ENCODE results near the gene ATF6.
"Not testable (repeated sequence)": the region's sequence is repeated elsewhere in the genome, so short reads cannot be mapped to it uniquely, and the experiment has no call there.

The ATF6 gene

DNA sequence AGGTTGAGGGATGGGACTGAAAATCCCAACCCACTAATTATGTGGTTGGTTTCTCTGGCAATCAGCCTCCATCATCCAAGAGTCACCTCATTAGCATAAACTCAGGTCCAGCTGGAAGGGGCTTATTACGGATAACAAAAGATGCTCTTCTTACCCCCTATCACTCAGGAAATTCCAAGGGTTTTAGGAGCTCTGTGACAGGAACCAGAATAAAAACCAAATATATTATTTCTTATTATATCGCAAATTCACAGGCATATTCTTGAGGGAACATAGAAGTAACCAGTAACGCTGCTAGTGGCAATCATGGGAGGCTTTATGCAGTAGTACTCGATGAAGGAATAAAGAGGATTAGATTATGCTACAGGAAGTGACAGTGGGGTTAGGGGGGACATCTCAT, 59.7 kb downstream of the ATF6 start:
- ChIA-PET POLR2A (no interaction called here), CTCF (no interaction called here)
- DNase-seq (ENCODE audit: extremely low spot score) = no peak
- TF ChIP-seq FOXM1 (IDR thresholded peaks at IDR 0.05; ENCODE audit: borderline replicate concordance) (no peak), SP1 (IDR thresholded peaks at IDR 0.05) (no peak), LEF1 (IDR thresholded peaks at IDR 0.05; ENCODE audit: borderline replicate concordance) (no peak)

GRCh38 chr1:161826478-161826877, 60.4 kb downstream of the ATF6 start:
- CTCF ChIA-PET = no interaction called here
- POLR2A ChIA-PET = no interaction called here
- TF ChIP-seq PKNOX1 (IDR thresholded peaks at IDR 0.05) = no peak
- no peak for TF ChIP-seq ELF4 (IDR thresholded peaks at IDR 0.05)
- TF ChIP-seq ARNT (IDR thresholded peaks at IDR 0.05) = no peak
- TF ChIP-seq FOXK2 (IDR thresholded peaks at IDR 0.05) = no peak
- TF ChIP-seq ZNF384 (IDR thresholded peaks at IDR 0.05) = no peak
- DNase-seq (ENCODE audit: extremely low spot score) = no peak

DNA sequence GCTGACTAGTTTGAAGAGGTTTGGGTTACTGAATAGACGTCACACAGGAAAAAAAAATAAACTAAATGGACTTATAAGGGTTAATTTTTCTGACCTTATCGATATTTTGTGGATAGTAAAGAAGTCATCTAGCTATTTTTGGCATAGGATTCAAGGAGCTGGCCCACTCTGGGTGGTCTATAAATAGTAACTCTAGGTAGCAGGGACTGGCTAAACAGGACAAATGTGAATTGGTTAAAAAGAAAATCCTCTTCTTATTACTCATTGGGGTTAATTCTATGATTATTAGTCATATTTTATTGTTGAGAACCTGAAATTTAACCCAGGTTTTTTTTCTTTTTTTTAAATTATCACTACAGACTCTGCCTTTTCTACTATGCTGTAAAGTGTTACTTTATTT, 61.7 kb downstream of the ATF6 start:
- CTCF ChIA-PET = no interaction called here
- TF ChIP-seq LEF1 (IDR thresholded peaks at IDR 0.05; ENCODE audit: borderline replicate concordance) (no peak), PKNOX1 (IDR thresholded peaks at IDR 0.05) (no peak), FOXA1 (IDR thresholded peaks at IDR 0.05) (no peak), ARNT (IDR thresholded peaks at IDR 0.05) (no peak), CTBP1 (IDR thresholded peaks at IDR 0.05; ENCODE audit: borderline replicate concordance) (no peak), BHLHE40 (IDR thresholded peaks at IDR 0.05; ENCODE audit: borderline replicate concordance) (no peak), SUZ12 (IDR thresholded peaks at IDR 0.05) (no peak), FOXK2 (IDR thresholded peaks at IDR 0.05) (no peak), ZNF384 (IDR thresholded peaks at IDR 0.05) (no peak), HDGF (IDR thresholded peaks at IDR 0.05; ENCODE audit: borderline replicate concordance) (no peak), NFRKB (IDR thresholded peaks at IDR 0.05) (no peak), SP1 (IDR thresholded peaks at IDR 0.05) (no peak), TARDBP (IDR thresholded peaks at IDR 0.05) (no peak), ELF4 (IDR thresholded peaks at IDR 0.05) (no peak), FOXM1 (IDR thresholded peaks at IDR 0.05; ENCODE audit: borderline replicate concordance) (no peak), L3MBTL2 (conservative IDR thresholded peaks at IDR 0.05) (no peak)
- no peak for DNase-seq (ENCODE audit: extremely low spot score)
- POLR2A ChIA-PET = no interaction called here

DNA sequence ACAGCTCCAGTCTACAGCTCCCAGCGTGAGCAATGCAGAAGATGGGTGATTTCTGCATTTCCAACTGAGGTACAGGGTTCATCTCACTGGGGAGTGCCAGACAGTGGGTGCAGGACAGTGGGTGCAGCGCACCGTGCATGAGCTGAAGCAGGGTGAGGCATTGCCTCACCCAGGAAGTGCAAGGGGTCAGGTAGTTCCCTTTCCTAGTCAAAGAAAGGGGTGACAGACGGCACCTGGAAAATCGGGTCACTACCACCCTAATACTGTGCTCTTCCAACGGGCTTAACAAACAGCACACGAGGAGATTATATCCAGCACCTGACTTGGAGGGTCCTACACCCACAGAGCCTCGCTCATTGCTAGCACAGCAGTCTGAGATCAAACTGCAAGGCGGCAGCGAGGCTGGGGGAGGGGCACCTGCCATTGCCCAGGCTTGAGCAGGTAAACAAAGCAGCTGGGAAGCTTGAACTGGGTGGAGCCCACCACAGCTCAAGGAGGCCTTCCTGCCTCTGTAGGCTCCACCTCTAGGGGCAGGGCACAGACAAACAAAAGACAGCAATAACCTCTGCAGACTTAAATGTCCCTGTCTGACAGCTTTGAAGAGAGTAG, 66.3 kb downstream of the ATF6 start:
- CTCF ChIA-PET; DNase-seq (ENCODE audit: extremely low spot score); POLR2A ChIA-PET: not testable (repeated sequence)

DNA sequence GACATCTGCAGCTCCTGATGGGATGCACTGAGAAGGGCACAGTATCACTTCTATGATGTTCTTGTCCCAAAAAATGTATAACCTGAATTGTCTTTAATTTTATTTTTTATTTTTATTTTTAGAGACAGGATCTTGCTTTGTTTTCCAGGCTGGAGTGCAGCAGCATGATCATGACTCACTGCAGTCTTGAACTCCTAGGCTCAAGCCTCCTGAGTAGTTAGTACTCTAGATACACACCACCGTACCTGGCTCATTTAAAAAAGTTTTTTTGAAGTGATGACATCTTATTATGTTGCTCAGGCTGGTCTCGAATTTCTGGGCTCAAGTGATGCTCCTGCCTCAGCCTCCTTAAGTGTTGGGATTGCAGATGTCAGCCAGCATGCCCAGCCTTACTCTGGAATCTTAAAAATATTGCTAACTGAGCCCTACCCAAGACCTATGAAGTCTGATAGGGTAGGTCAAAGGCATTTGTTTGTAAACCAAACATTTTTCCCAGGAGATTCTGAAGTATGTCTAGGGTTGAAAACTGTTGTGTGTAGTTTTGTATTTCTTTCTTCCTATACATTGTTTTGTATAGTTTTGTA, 68.9 kb downstream of the ATF6 start:
- DNase-seq (ENCODE audit: extremely low spot score) = no peak
- no peak for TF ChIP-seq BHLHE40 (IDR thresholded peaks at IDR 0.05; ENCODE audit: borderline replicate concordance)
- TF ChIP-seq SP1 (IDR thresholded peaks at IDR 0.05) = no peak
- no peak for TF ChIP-seq FOXM1 (IDR thresholded peaks at IDR 0.05; ENCODE audit: borderline replicate concordance)
- TF ChIP-seq L3MBTL2 (conservative IDR thresholded peaks at IDR 0.05) = no peak
- ChIA-PET POLR2A (no interaction called here), CTCF (no interaction called here)

DNA sequence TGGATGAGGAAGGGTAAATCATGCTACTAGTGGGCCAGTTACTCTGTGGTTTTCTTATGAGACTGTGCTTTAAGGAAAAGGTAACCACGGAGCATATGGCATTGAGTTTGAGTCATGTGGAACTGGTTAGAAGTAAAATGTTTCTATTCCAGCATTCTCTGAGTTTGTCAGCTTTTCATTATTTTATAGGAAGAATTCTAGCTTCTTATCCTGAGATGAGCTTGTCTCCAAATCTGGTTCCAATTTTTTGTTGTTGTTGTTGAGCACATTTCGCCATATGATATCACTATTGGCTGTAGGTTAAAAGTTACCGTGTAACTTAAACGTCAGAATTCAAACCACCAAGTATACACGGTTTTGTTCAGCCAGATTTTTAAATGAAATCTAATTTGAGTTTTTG, 69.9 kb downstream of the ATF6 start:
- TF ChIP-seq SUZ12 (IDR thresholded peaks at IDR 0.05) (no peak), ARNT (IDR thresholded peaks at IDR 0.05) (no peak), ZNF384 (IDR thresholded peaks at IDR 0.05) (no peak), LEF1 (IDR thresholded peaks at IDR 0.05; ENCODE audit: borderline replicate concordance) (no peak), ELF4 (IDR thresholded peaks at IDR 0.05) (no peak), FOXK2 (IDR thresholded peaks at IDR 0.05) (no peak), BHLHE40 (IDR thresholded peaks at IDR 0.05; ENCODE audit: borderline replicate concordance) (no peak), FOXA1 (IDR thresholded peaks at IDR 0.05) (no peak)
- ChIA-PET POLR2A (no interaction called here), CTCF (no interaction called here)
- DNase-seq (ENCODE audit: extremely low spot score) = no peak

DNA sequence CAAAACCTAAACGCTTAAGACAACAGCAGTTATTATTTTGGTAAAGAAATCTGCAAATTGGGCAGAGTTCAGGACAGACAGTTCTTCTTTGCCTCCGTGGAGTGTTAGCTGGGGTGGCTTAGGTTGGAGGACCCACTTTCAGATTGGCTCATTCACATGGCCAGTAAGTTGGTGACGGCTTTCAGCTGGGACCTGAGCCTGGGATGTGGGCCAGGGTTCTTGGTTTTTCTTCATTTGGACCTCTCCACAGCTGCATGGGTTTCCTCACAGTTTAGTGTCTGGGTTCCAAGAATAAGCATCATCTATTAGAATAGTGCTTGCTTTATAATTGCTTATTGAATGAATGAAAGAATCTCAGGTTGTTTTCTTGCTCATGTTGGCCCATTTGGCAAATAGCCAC, 72.2 kb downstream of the ATF6 start:
- TF ChIP-seq NFRKB (IDR thresholded peaks at IDR 0.05) (no peak), BHLHE40 (IDR thresholded peaks at IDR 0.05; ENCODE audit: borderline replicate concordance) (no peak), ELF4 (IDR thresholded peaks at IDR 0.05) (no peak), LEF1 (IDR thresholded peaks at IDR 0.05; ENCODE audit: borderline replicate concordance) (no peak), SP1 (IDR thresholded peaks at IDR 0.05) (no peak), FOXM1 (IDR thresholded peaks at IDR 0.05; ENCODE audit: borderline replicate concordance) (no peak), FOXK2 (IDR thresholded peaks at IDR 0.05) (no peak), FOXA1 (IDR thresholded peaks at IDR 0.05) (no peak), SUZ12 (IDR thresholded peaks at IDR 0.05) (no peak)
- DNase-seq (ENCODE audit: extremely low spot score) = no peak
- ChIA-PET POLR2A (no interaction called here), CTCF (no interaction called here)

DNA sequence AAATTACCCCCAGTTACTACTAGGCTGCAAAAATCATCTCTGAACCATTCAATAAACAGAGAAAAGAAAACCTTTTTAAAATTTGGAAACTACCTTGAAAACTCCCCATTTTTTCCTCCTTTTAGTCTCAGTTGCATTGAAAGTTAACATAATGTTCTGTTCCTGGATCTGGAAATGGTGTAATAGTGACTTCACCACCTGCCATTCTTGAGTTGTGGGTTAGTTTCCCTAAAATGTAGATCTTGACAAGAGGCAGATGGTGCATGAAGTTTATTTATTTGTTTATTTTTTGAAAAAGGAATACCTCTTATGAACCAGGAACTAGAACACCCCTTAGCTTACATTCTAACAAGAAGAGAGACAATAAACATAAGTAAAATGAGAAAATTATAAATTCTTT, 72.8 kb downstream of the ATF6 start:
- ChIA-PET CTCF (no interaction called here), POLR2A (no interaction called here)
- DNase-seq (ENCODE audit: extremely low spot score) = no peak
- TF ChIP-seq ARNT (IDR thresholded peaks at IDR 0.05) (no peak), TARDBP (IDR thresholded peaks at IDR 0.05) (no peak)

All from HEK293T (cell line).